H1 (cell line): ENCODE data around the gene COG7. TPM values are rescaled to one million over a fixed set of nuclear protein-coding genes. Genes with fewer than 3 reads are reported as not detected.
A peak's percentile ranks its signal among the peaks of the same experiment; 100 is the strongest.

ENCODE experiments used
- CTCF ChIA-PET: fragments of 300-600 bp; sonication (Branson Sonifier 250); formaldehyde crosslinking; loops from one replicate; lab custom pipeline; 2021; ENCODE audit not compliant: partially characterized antibody; lab: Charles Lee
- POLR2A ChIA-PET: fragments of 300-600 bp; sonication (Branson Sonifier 250); formaldehyde crosslinking; loops from one replicate; lab custom pipeline; 2021; ENCODE audit warnings: inconsistent platforms; ENCODE audit not compliant: partially characterized antibody; lab: Charles Lee
- DNase-seq, 2 experiments: peaks; one replicate each; pipeline versions ENCODE4 v3.0.0 to v3.0.0-alpha.2; 2010 to 2022; ENCODE audit warnings: low spot score in 2 of 2, low read depth in 1 of 2, mixed read lengths in 1 of 2
- FAIRE-seq: peaks from 2 replicates; lab custom pipeline; 2011; peaks lifted over from hg19 to GRCh38; lab: Jason Lieb, UNC
- H2AFZ ChIP-seq: 2 replicates; pipeline ENCODE4 v1.8.1; 2012; ENCODE audit warnings: low read length, inconsistent platforms
- H2AK5ac ChIP-seq: 2 replicates; pipeline ENCODE4 v1.6.1; 2013; ENCODE audit warnings: low read depth, low read length
- H2BK120ac ChIP-seq: replicated peaks from 2 replicates; pipeline ENCODE3; 2013; ENCODE audit warnings: low read depth, low read length, inconsistent platforms
- H2BK12ac ChIP-seq: 2 replicates; pipeline ENCODE4 v1.6.1; 2013; ENCODE audit warnings: low read depth, low read length
- H2BK15ac ChIP-seq: 2 replicates; pipeline ENCODE4 v1.6.1; 2013; ENCODE audit warnings: low read length
- H2BK20ac ChIP-seq: 2 replicates; pipeline ENCODE4 v1.6.1; 2013; ENCODE audit warnings: low read length
- H2BK5ac ChIP-seq: 2 replicates; pipeline ENCODE4 v1.6.1; 2013; ENCODE audit warnings: low read depth, low read length
- H3K14ac ChIP-seq: 2 replicates; pipeline ENCODE4 v1.6.1; 2013; ENCODE audit warnings: inconsistent platforms; ENCODE audit not compliant: insufficient read length
- H3K18ac ChIP-seq: 2 replicates; pipeline ENCODE4 v1.6.1; 2013; ENCODE audit warnings: low read length; ENCODE audit errors: extremely low read depth
- H3K23ac ChIP-seq: 2 replicates; pipeline ENCODE4 v1.6.1; 2013; ENCODE audit warnings: inconsistent platforms; ENCODE audit not compliant: insufficient read length
- H3K23me2 ChIP-seq: 2 replicates; pipeline ENCODE4 v1.6.1; 2013; ENCODE audit warnings: low read depth, low read length
- H3K27ac ChIP-seq: 2 replicates; pipeline ENCODE4 v1.6.1; 2011; ENCODE audit warnings: low read depth, low read length, inconsistent platforms
- H3K27me3 ChIP-seq, 4 experiments: replicated peaks in 1 of 4; 1 replicate in 1 of 4; 2 replicates in 3 of 4; pipeline versions ENCODE4 v1.6.1 to v1.8.1; 2011 to 2013; ENCODE audit warnings: low read length in 3 of 4, mild to moderate bottlenecking in 3 of 4, inconsistent platforms in 2 of 4, mixed read lengths in 2 of 4, moderate library complexity in 1 of 4; ENCODE audit not compliant: control insufficient read depth in 3 of 4, insufficient read depth in 3 of 4; ENCODE audit errors: extremely low read depth in 1 of 4
- H3K36me3 ChIP-seq, 4 experiments: 2 replicates each; pipeline versions ENCODE4 v1.6.1 to v1.8.1; 2011 to 2013; ENCODE audit warnings: mild to moderate bottlenecking in 4 of 4, low read length in 3 of 4, moderate library complexity in 2 of 4, control low read depth in 1 of 4, inconsistent platforms in 1 of 4; ENCODE audit not compliant: insufficient read depth in 4 of 4, control insufficient read depth in 2 of 4
- H3K4ac ChIP-seq: replicated peaks from 2 replicates; pipeline ENCODE3; 2013; ENCODE audit warnings: low read length, low read depth, mixed read lengths, inconsistent platforms; ENCODE audit not compliant: insufficient read length
- H3K4me1 ChIP-seq, 4 experiments: replicated peaks in 1 of 4; 1 replicate in 1 of 4; 2 replicates in 3 of 4; pipeline versions ENCODE4 v1.6.1 to v1.8.1; 2011 to 2013; ENCODE audit warnings: low read length in 3 of 4, inconsistent platforms in 2 of 4, mixed read lengths in 1 of 4; ENCODE audit not compliant: insufficient read depth in 4 of 4, control insufficient read depth in 3 of 4
- H3K4me2 ChIP-seq, 2 experiments: 2 replicates each; pipeline versions ENCODE4 v1.6.1 to v1.8.1; 2011 to 2013; ENCODE audit warnings: low read depth in 2 of 2, low read length in 2 of 2, control low read depth in 1 of 2, inconsistent platforms in 1 of 2, mild to moderate bottlenecking in 1 of 2; ENCODE audit not compliant: insufficient read depth in 1 of 2
- H3K4me3 ChIP-seq, 4 experiments: fragments of 200-600, 300-600 bp in 1 of 4; sonication (generic), shearing (Covaris generic), sonication (Bioruptor Twin) in 1 of 4; 2 replicates each; pipeline versions ENCODE4 v1.5.1 to v1.8.1; 2011 to 2016; ENCODE audit warnings: low read length in 4 of 4, low read depth in 3 of 4, control low read depth in 2 of 4, inconsistent platforms in 2 of 4, mild to moderate bottlenecking in 2 of 4, mixed read lengths in 1 of 4, moderate library complexity in 1 of 4; ENCODE audit not compliant: insufficient read depth in 2 of 4; ENCODE audit errors: extremely low read depth in 1 of 4
- H3K56ac ChIP-seq: replicated peaks from 2 replicates; pipeline ENCODE3; 2013; ENCODE audit warnings: low read depth, mild to moderate bottlenecking, mixed read lengths, low read length, inconsistent platforms; ENCODE audit not compliant: insufficient read length
- H3K79me1 ChIP-seq: 2 replicates; pipeline ENCODE4 v1.6.1; 2013; ENCODE audit warnings: low read depth, low read length, control low read depth
- H3K79me2 ChIP-seq, 2 experiments: 2 replicates each; pipeline versions ENCODE4 v1.6.1 to v1.8.1; 2012 to 2013; ENCODE audit warnings: low read length in 2 of 2, mild to moderate bottlenecking in 2 of 2, inconsistent platforms in 1 of 2; ENCODE audit not compliant: insufficient read depth in 2 of 2, control insufficient read depth in 1 of 2
- H3K9ac ChIP-seq, 4 experiments: replicated peaks in 1 of 4; 1 replicate in 1 of 4; 2 replicates in 3 of 4; pipeline versions ENCODE4 v1.6.1 to v1.8.1; 2011 to 2013; ENCODE audit warnings: low read depth in 3 of 4, low read length in 3 of 4, control low read depth in 2 of 4, mild to moderate bottlenecking in 2 of 4, moderate library complexity in 2 of 4, inconsistent platforms in 1 of 4; ENCODE audit errors: extremely low read depth in 1 of 4
- H3K9me3 ChIP-seq, 2 experiments: 2 replicates each; pipeline versions ENCODE4 v1.6.1 to v1.8.1; 2012 to 2013; ENCODE audit warnings: mild to moderate bottlenecking in 2 of 2, moderate library complexity in 2 of 2, control low read depth in 1 of 2, inconsistent platforms in 1 of 2, low read depth in 1 of 2, low read length in 1 of 2, mixed read lengths in 1 of 2; ENCODE audit not compliant: insufficient read depth in 2 of 2
- H4K20me1 ChIP-seq, 2 experiments: replicated peaks in 1 of 2; 2 replicates each; pipeline versions ENCODE3 to v1.8.1; 2011 to 2013; ENCODE audit warnings: inconsistent platforms in 2 of 2, low read length in 2 of 2, mild to moderate bottlenecking in 1 of 2; ENCODE audit not compliant: insufficient read depth in 2 of 2, control insufficient read depth in 1 of 2
- H4K5ac ChIP-seq: 2 replicates; pipeline ENCODE4 v1.6.1; 2013; ENCODE audit warnings: low read length, low read depth, mixed read lengths, inconsistent platforms; ENCODE audit not compliant: insufficient read length
- H4K8ac ChIP-seq: 2 replicates; pipeline ENCODE4 v1.8.0; 2013; ENCODE audit warnings: mild to moderate bottlenecking, moderate library complexity, low read length, inconsistent platforms; ENCODE audit not compliant: insufficient read depth; ENCODE audit errors: extremely low read depth
- H4K91ac ChIP-seq: replicated peaks from 2 replicates; pipeline ENCODE3; 2013; ENCODE audit warnings: low read length, mixed read lengths, inconsistent platforms; ENCODE audit not compliant: insufficient read length
- WGBS, 2 experiments: shearing (Covaris generic) in 1 of 2; methylation state at CpG; one replicate each; pipeline versions ENCODE4 v1.1.6 to v1.1.7; 2013 to 2015; ENCODE audit warnings: low lambda C conversion rate in 2 of 2, mixed read lengths in 2 of 2, inconsistent platforms in 1 of 2, low coverage in 1 of 2, missing lambda C conversion rate in 1 of 2; ENCODE audit not compliant: insufficient replicate concordance in 2 of 2, insufficient coverage in 1 of 2, insufficient read length in 1 of 2; ENCODE audit errors: extremely low coverage in 1 of 2, missing lambda C conversion rate in 1 of 2; 5-methylcytosine and 5-hydroxymethylcytosine counted together
- polyA plus RNA-seq, 7 experiments: library from polyadenylated mRNA; depleted of rRNA in 3 of 7; stranded (reverse) in 5 of 7; unstranded in 2 of 7; fragments of >200 nt in 5 of 7; fragments of 200-250 nt in 2 of 7; gene quantifications; 1 replicate in 5 of 7; 2 replicates in 1 of 7; 4 replicates in 1 of 7; pipeline versions ENCODE4 v1.2.1 to v1.2.3, GENCODE V29; 2011 to 2013; ENCODE audit warnings: missing spikeins in 2 of 7, mixed read lengths in 2 of 7
- total RNA-seq: library from RNA; stranded (reverse); fragmentation: NEBNext Ultra II Directional; extraction: Animal tissue kit (Norgen Biotek cat#: 25700); gene quantifications from 2 replicates; pipeline ENCODE4 v1.2.1, GENCODE V29; 2021

COG7 gene
- total and polyA plus RNA-seq, 2 of the 8 experiments (the other 6 are each of a cell fraction or from before 2014, with no cell fraction given), result 17.2 to 40.4 TPM

DNA sequence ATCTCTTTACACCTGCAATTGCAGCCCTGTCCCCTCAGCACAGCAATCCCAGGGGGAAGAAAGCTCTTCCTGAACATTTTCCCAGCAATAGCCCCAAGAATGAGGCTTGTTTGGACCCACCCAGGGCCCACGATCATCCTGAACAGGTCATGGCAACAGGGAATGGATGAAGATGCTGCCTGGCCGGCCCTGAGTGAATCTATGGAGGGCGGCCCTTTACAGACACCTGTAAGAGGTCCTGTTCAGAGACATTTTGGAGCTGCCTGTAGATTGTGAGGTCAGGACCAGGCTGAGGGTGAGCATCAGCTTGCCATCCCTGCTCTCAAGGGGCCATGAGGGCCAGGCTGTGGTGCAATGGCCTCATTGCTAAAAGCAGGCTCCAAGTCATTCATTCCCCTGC, 69.1 kb downstream of the COG7 start:
- Histone ChIP-seq H2BK20ac (no peak overlapping the region), H3K79me1 (no peaks in the 10 kb centered on the region), H3K23ac (no peak overlapping the region), H3K79me2 (no peaks in the 10 kb centered on the region), H2AFZ (no peak overlapping the region), H2BK15ac (no peak overlapping the region), H3K27ac (no peak overlapping the region), H4K8ac (peak overlapping the region; percentile 66), H3K4me1 (peaks cover 0 to 3% (median under 1%) of the 10 kb centered on the region in 4 experiments; a peak in 1 of 7 replicates), H3K27me3 (no peaks in the 10 kb centered on the region), H3K9me3 (no peaks in the 10 kb centered on the region), H3K36me3 (peaks cover 0 to 3% (median 2%) of the 10 kb centered on the region in 4 experiments; a peak in 5 of 8 replicates), H3K14ac (no peak overlapping the region), H4K5ac (no peak overlapping the region), H2BK12ac (no peak overlapping the region), H3K18ac (no peak overlapping the region), H3K4me2 (no peak overlapping the region), H2AK5ac (no peak overlapping the region), H2BK120ac (no peak overlapping the region), H3K23me2 (peaks cover 3% of the 10 kb centered on the region; the same call in 1 of the 2 replicates), H3K56ac (no peak overlapping the region), H3K4ac (no peak overlapping the region), H2BK5ac (no peak overlapping the region), H4K91ac (no peak overlapping the region), H3K4me3 (no peak overlapping the region), H3K9ac (no peak overlapping the region), H4K20me1 (no peaks in the 10 kb centered on the region)
- POLR2A ChIA-PET, result no interaction called here
- WGBS, 2 experiments, result 81% methylated on average over 3 of the region's 3 CpGs; no CpG with 5 or more reads in 1 of the 2 experiments
- DNase-seq (no peak), FAIRE-seq (no peak)
- CTCF ChIA-PET, result interaction anchor here (1.3 to 7.4 kb wide), 4 partner anchors 9 to 51 kb away, joined by 4 to 44 read pairs (median 8); no protein-coding TSS in a partner anchor
